ENCODE results near the gene RPAP3.
"Not testable (repeated sequence)": the region's sequence is repeated elsewhere in the genome, so short reads cannot be mapped to it uniquely, and the experiment has no call there.

RPAP3 gene

GRCh38 chr12:47717443-47718193 lies 11.8 kb upstream of the RPAP3 start:
- peak; percentile 64 for DNase-seq

- no peak for DNase-seq
These were observed 11.2 kb upstream of the RPAP3 start for GRCh38 chr12:47717046-47717442.

- no peak for DNase-seq
These were observed 10.2 kb upstream of the RPAP3 start for GRCh38 chr12:47715877-47716548.

- peak; percentile 87 for DNase-seq
These were observed 9.6 kb upstream of the RPAP3 start for GRCh38 chr12:47715393-47715876.

- no peak for DNase-seq
These were observed 9.1 kb upstream of the RPAP3 start for GRCh38 chr12:47714826-47715386.

- DNase-seq = no peak
These were observed 6.3 kb upstream of the RPAP3 start for GRCh38 chr12:47712171-47712570.

- DNase-seq = no peak
These were observed 5.6 kb upstream of the RPAP3 start for GRCh38 chr12:47711448-47711847.

GRCh38 chr12:47710278-47710677 lies 4.4 kb upstream of the RPAP3 start:
- no peak for DNase-seq

- DNase-seq = no peak
These were observed 3.8 kb upstream of the RPAP3 start for GRCh38 chr12:47709671-47710070.

GRCh38 chr12:47709237-47709636 lies 3.4 kb upstream of the RPAP3 start:
- no peak for DNase-seq

GRCh38 chr12:47707905-47708543 lies 2.2 kb upstream of the RPAP3 start:
- DNase-seq = no peak

GRCh38 chr12:47707355-47707754 lies 1.5 kb upstream of the RPAP3 start:
- no peak for DNase-seq

GRCh38 chr12:47705229-47705565 lies 633 bp downstream of the RPAP3 start:
- no peak for DNase-seq

- DNase-seq = no peak
These were observed 1.1 kb downstream of the RPAP3 start for GRCh38 chr12:47704719-47705118.

GRCh38 chr12:47700263-47700662 lies 5.6 kb downstream of the RPAP3 start:
- no peak for DNase-seq

GRCh38 chr12:47698631-47699030 lies 7.2 kb downstream of the RPAP3 start:
- DNase-seq = no peak

- no peak for DNase-seq
These were observed 7.8 kb downstream of the RPAP3 start for GRCh38 chr12:47698055-47698454.

GRCh38 chr12:47689215-47689614 lies 16.6 kb downstream of the RPAP3 start:
- no peak for DNase-seq

- no peak for DNase-seq
These were observed 18.2 kb downstream of the RPAP3 start for GRCh38 chr12:47687636-47688035.

- peak; percentile 28 for DNase-seq
These were observed 19.1 kb downstream of the RPAP3 start for GRCh38 chr12:47686645-47687240.

GRCh38 chr12:47679785-47680184 lies 26.0 kb downstream of the RPAP3 start:
- DNase-seq = no peak

- DNase-seq = no peak
These were observed 33.8 kb downstream of the RPAP3 start for GRCh38 chr12:47672068-47672467.

- not testable (repeated sequence) for DNase-seq
These were observed 37.9 kb downstream of the RPAP3 start for GRCh38 chr12:47667935-47668334.

All from RPMI8226 (cell line).